GM12878 (cell line): Measurements from ENCODE around the gene UBAC2. TPM values are rescaled to one million over a fixed set of nuclear protein-coding genes. Genes with fewer than 3 reads are reported as not detected.

ENCODE experiments used
- BACH1 ChIP-seq: fragments of 450-650 bp; IDR thresholded peaks from 2 replicates; pipeline ENCODE4 v1.6.1; 2017; ENCODE audit warnings: mild to moderate bottlenecking, borderline replicate concordance
- CBFB ChIP-seq: IDR thresholded peaks from 2 replicates; pipeline ENCODE4 v1.6.1; 2016; ENCODE audit warnings: antibody characterized with exemption, low read depth
- CHD4 ChIP-seq: fragments of 200-600 bp; sonication (generic); IDR thresholded peaks from 2 replicates; pipeline ENCODE4 v1.6.1; 2016; ENCODE audit warnings: mild to moderate bottlenecking
- CREB1 ChIP-seq: IDR thresholded peaks from 2 replicates; pipeline ENCODE4 v1.6.1; 2012; ENCODE audit warnings: low read depth, mild to moderate bottlenecking, inconsistent platforms
- EED ChIP-seq: sonication (generic); IDR thresholded peaks from 2 replicates; pipeline ENCODE4 v1.6.1; 2016; ENCODE audit warnings: antibody characterized with exemption, low read depth
- ELK1 ChIP-seq: IDR thresholded peaks from 2 replicates; pipeline ENCODE4 v1.6.1; 2012; ENCODE audit warnings: low read depth, low read length, improper control_type of control experiment
- ESRRA ChIP-seq: IDR thresholded peaks from 2 replicates; pipeline ENCODE4 v1.6.1; 2012; ENCODE audit warnings: mild to moderate bottlenecking, low read length, improper control_type of control experiment
- FOS ChIP-seq: IDR thresholded peaks from 3 replicates; pipeline ENCODE4 v1.6.1; 2011; ENCODE audit warnings: borderline replicate concordance; ENCODE audit not compliant: insufficient read length; ENCODE audit errors: extremely low read depth
- IRF5 ChIP-seq: fragments of 450-650 bp; IDR thresholded peaks from 2 replicates; pipeline ENCODE4 v1.6.1; 2017; ENCODE audit warnings: borderline replicate concordance
- KDM1A ChIP-seq: fragments of 200-600 bp; sonication (generic); IDR thresholded peaks from 2 replicates; pipeline ENCODE4 v1.6.1; 2016; ENCODE audit warnings: borderline replicate concordance
- KLF5 ChIP-seq: fragments of 450-650 bp; IDR thresholded peaks from 2 replicates; pipeline ENCODE4 v1.6.1; 2014; ENCODE audit warnings: mild to moderate bottlenecking; ENCODE audit not compliant: partially characterized antibody
- MAX ChIP-seq: IDR thresholded peaks from 2 replicates; pipeline ENCODE4 v1.6.1; 2012; ENCODE audit warnings: low read depth, low read length, improper control_type of control experiment
- MYB ChIP-seq: fragments of 150-350 bp; IDR thresholded peaks from 2 replicates; pipeline ENCODE4 v1.6.1; 2014; ENCODE audit warnings: mild to moderate bottlenecking, low read depth, low read length, borderline replicate concordance
- NKRF ChIP-seq: fragments of 450-650 bp; conservative IDR thresholded peaks from 2 replicates; pipeline ENCODE4 v1.6.1; 2017; ENCODE audit warnings: mild to moderate bottlenecking, moderate library complexity
- NRF1 ChIP-seq: conservative IDR thresholded peaks from 2 replicates; pipeline ENCODE4 v1.6.1; 2011; ENCODE audit warnings: mild to moderate bottlenecking, low read depth, low read length, improper control_type of control experiment
- PML ChIP-seq: IDR thresholded peaks from 2 replicates; pipeline ENCODE4 v1.6.1; 2012; ENCODE audit warnings: low read length, inconsistent platforms
- RAD21 ChIP-seq: IDR thresholded peaks from 2 replicates; pipeline ENCODE4 v1.6.1; 2011; ENCODE audit warnings: mild to moderate bottlenecking, low read depth, low read length, moderate library complexity; ENCODE audit not compliant: insufficient read depth
- RAD51 ChIP-seq: fragments of 450-650 bp; IDR thresholded peaks from 2 replicates; pipeline ENCODE4 v1.6.1; 2016; ENCODE audit warnings: moderate library complexity, mild to moderate bottlenecking, inconsistent platforms
- SPI1 ChIP-seq: IDR thresholded peaks from 2 replicates; pipeline ENCODE4 v1.6.1; 2011; ENCODE audit warnings: low read depth, mild to moderate bottlenecking, low read length, moderate library complexity, borderline replicate concordance; ENCODE audit not compliant: insufficient read depth
- SREBF2 ChIP-seq: IDR thresholded peaks from 2 replicates; pipeline ENCODE4 v1.6.1; 2012; ENCODE audit warnings: mild to moderate bottlenecking, low read length
- TBL1XR1 ChIP-seq: IDR thresholded peaks from 2 replicates; pipeline ENCODE4 v1.6.1; 2012; ENCODE audit warnings: low read depth, low read length, improper control_type of control experiment
- ZBTB33 ChIP-seq: fragments of 450-650 bp; IDR thresholded peaks from 2 replicates; pipeline ENCODE4 v1.6.1; 2017; ENCODE audit warnings: mild to moderate bottlenecking
- ZNF217 ChIP-seq: fragments of 450-650 bp; IDR thresholded peaks from 2 replicates; pipeline ENCODE4 v1.6.1; 2017; ENCODE audit warnings: antibody characterized with exemption, mild to moderate bottlenecking
- ZNF274 ChIP-seq: IDR thresholded peaks from one replicate; pipeline ENCODE4 v1.8.0; 2011; ENCODE audit not compliant: insufficient read length, insufficient read depth
- ZSCAN29 ChIP-seq: fragments of 450-650 bp; IDR thresholded peaks from 2 replicates; pipeline ENCODE4 v1.6.1; 2017; ENCODE audit warnings: mild to moderate bottlenecking, moderate library complexity
- polyA plus RNA-seq, 11 experiments: library from polyadenylated mRNA; depleted of rRNA in 4 of 11; unstranded in 6 of 11; stranded (reverse) in 5 of 11; fragments of >200 nt; fragmentation: Nextera tagmentation in 4 of 11; fragmentation: Illumina TruSeq in 1 of 11; extraction: Ambion mirVana in 4 of 11; extraction: Trizol in 1 of 11; gene quantifications; 1 replicate in 1 of 11; 2 replicates in 10 of 11; pipeline versions ENCODE4 v1.2.1 to v1.2.3, GENCODE V29; 2011 to 2016; ENCODE audit warnings: inconsistent platforms in 2 of 11, missing spikeins in 2 of 11, low read depth in 1 of 11
- total RNA-seq, 4 experiments: library from RNA; depleted of rRNA in 3 of 4; stranded (reverse); fragments of >200 nt in 3 of 4; fragmentation: Illumina TruSeq in 1 of 4; extraction: Trizol in 1 of 4; gene quantifications; 2 replicates each; pipeline versions ENCODE4 v1.2.1 to v1.2.3, GENCODE V29; 2013 to 2021

The UBAC2 gene
- total and polyA plus RNA-seq, 10 of the 15 experiments (the other 5 are each of a cell fraction or from before 2014, with no cell fraction given): 3.0 to 54.6 (median 17.4) TPM

GRCh38 chr13:99301056-99301838 lies 100.6 kb downstream of the UBAC2 start (continued):
- TF ChIP-seq IRF5: no peak
- TF ChIP-seq NRF1: no peak
- TF ChIP-seq FOS: no peak
- TF ChIP-seq BACH1: 0 out of 2 replicates have a peak, but pooled peaks have one; percentile 59
- no peak for TF ChIP-seq PML
- TF ChIP-seq SPI1: no peak
- TF ChIP-seq ESRRA: no peak
- no peak for TF ChIP-seq ZBTB33
- TF ChIP-seq KLF5: no peak
- TF ChIP-seq RAD21: no peak
- TF ChIP-seq EED: no peak
- TF ChIP-seq KDM1A: no peak
- TF ChIP-seq SREBF2: no peak
- no peak for TF ChIP-seq TBL1XR1
- no peak for TF ChIP-seq CHD4
- no peak for TF ChIP-seq CBFB
- TF ChIP-seq ZNF217: no peak
- no peak for TF ChIP-seq MAX
- TF ChIP-seq ELK1: no peak
- no peak for TF ChIP-seq ZNF274
- TF ChIP-seq ZSCAN29: no peak
- TF ChIP-seq MYB: no peak
- no peak for TF ChIP-seq RAD51
- TF ChIP-seq NKRF: no peak
- TF ChIP-seq CREB1: no peak
